ENCODE data around the gene ZBTB43. TPM values are rescaled to one million over a fixed set of nuclear protein-coding genes. Genes with fewer than 3 reads are reported as not detected.

The ZBTB43 gene
- total RNA-seq, 1 donor from 2014 or later, result 21.5 TPM

DNA sequence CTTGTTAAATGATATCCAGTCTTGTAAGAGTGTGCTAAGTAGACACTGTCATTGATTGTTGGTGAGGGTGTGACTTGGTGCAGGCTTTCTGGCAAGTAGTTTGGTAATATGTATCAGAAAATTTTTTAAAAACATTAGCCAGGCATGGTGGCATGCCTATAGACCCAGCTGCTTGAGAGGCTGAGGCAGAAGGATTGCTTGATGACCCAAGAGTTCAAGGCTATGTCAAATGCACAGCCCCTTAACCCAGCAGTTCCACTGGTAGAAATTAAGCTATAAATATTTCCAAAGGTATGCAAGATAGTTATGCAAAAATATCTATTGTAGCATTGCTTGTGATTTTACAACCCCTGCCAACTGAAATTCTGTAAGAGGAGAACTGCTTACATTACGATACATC lies 24.2 kb downstream of the ZBTB43 start:
- Histone ChIP-seq H4K20me1 (ENCODE audit: insufficient read depth, low read length) (peaks cover 53% of the 10 kb centered on the region), H3K79me2 (ENCODE audit: insufficient read depth, low read length) (peaks cover 49% of the 10 kb centered on the region), H3K9ac (ENCODE audit: low read length) (no peak overlapping the region), H3K36me3 (ENCODE audit: insufficient read depth, low read length) (peaks cover 16% of the 10 kb centered on the region), H3K27ac (ENCODE audit: low read depth, low read length) (no peak overlapping the region), H2AFZ (ENCODE audit: low read depth, low read length) (no peak overlapping the region), H3K4me1 (ENCODE audit: insufficient read depth, low read length) (no peaks in the 10 kb centered on the region), H3K27me3 (ENCODE audit: insufficient read depth, low read length) (no peaks in the 10 kb centered on the region), H3K4me3 (ENCODE audit: insufficient read depth, low read depth, low read length) (no peak overlapping the region), H3K4me2 (ENCODE audit: low read length) (no peak overlapping the region), H3K9me3 (ENCODE audit: insufficient read depth, low read depth, low read length) (no peaks in the 10 kb centered on the region)
- Mint-ChIP-seq H3K27me3 (ENCODE audit: low read depth, unreplicated experiment) (no peaks in the 10 kb centered on the region), H3K9me3 (ENCODE audit: unreplicated experiment) (no peaks in the 10 kb centered on the region), H3K36me3 (ENCODE audit: low read depth, unreplicated experiment) (peaks cover 15% of the 10 kb centered on the region), H3K27ac (ENCODE audit: unreplicated experiment) (no peak overlapping the region), H3K4me1 (ENCODE audit: low read depth, unreplicated experiment) (no peaks in the 10 kb centered on the region), H3K4me3 (ENCODE audit: unreplicated experiment) (no peak overlapping the region)
- FAIRE-seq, result no peak
- TF ChIP-seq EZH2 (IDR thresholded peaks at IDR 0.05; ENCODE audit: insufficient read depth, low read length), result no peak
- TF ChIP-seq, protein P1, sequence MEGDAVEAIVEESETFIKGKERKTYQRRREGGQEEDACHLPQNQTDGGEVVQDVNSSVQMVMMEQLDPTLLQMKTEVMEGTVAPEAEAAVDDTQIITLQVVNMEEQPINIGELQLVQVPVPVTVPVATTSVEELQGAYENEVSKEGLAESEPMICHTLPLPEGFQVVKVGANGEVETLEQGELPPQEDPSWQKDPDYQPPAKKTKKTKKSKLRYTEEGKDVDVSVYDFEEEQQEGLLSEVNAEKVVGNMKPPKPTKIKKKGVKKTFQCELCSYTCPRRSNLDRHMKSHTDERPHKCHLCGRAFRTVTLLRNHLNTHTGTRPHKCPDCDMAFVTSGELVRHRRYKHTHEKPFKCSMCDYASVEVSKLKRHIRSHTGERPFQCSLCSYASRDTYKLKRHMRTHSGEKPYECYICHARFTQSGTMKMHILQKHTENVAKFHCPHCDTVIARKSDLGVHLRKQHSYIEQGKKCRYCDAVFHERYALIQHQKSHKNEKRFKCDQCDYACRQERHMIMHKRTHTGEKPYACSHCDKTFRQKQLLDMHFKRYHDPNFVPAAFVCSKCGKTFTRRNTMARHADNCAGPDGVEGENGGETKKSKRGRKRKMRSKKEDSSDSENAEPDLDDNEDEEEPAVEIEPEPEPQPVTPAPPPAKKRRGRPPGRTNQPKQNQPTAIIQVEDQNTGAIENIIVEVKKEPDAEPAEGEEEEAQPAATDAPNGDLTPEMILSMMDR (IDR thresholded peaks at IDR 0.05; ENCODE audit: insufficient read depth, low read depth, low read length), result no peak
- DNase-seq (ENCODE audit: low read depth), result no peak

- no peaks in the 10 kb centered on the region for H3K4me1 ChIP-seq (ENCODE audit: insufficient read depth, low read length)
- no peaks in the 10 kb centered on the region for H3K27me3 ChIP-seq (ENCODE audit: insufficient read depth, low read length)
- TF ChIP-seq, protein P1 (IDR thresholded peaks at IDR 0.05; ENCODE audit: insufficient read depth, low read depth, low read length), result no peak
- no peak for TF ChIP-seq EZH2 (IDR thresholded peaks at IDR 0.05; ENCODE audit: insufficient read depth, low read length)
- no peak overlapping the region for H3K27ac Mint-ChIP-seq (ENCODE audit: unreplicated experiment)
- H3K79me2 ChIP-seq (ENCODE audit: insufficient read depth, low read length), result peaks cover 49% of the 10 kb centered on the region
- no peak for FAIRE-seq
- no peaks in the 10 kb centered on the region for H3K27me3 Mint-ChIP-seq (ENCODE audit: low read depth, unreplicated experiment)
- no peaks in the 10 kb centered on the region for H3K9me3 ChIP-seq (ENCODE audit: insufficient read depth, low read depth, low read length)
- peaks cover 21% of the 10 kb centered on the region for H3K36me3 Mint-ChIP-seq (ENCODE audit: low read depth, unreplicated experiment)
- H3K36me3 ChIP-seq (ENCODE audit: insufficient read depth, low read length), result peaks cover 22% of the 10 kb centered on the region
- H3K4me3 ChIP-seq (ENCODE audit: insufficient read depth, low read depth, low read length), result no peak overlapping the region
- H3K4me2 ChIP-seq (ENCODE audit: low read length), result no peak overlapping the region
- H3K4me3 Mint-ChIP-seq (ENCODE audit: unreplicated experiment), result no peak overlapping the region
- H3K9me3 Mint-ChIP-seq (ENCODE audit: unreplicated experiment), result no peaks in the 10 kb centered on the region
- H3K27ac ChIP-seq (ENCODE audit: low read depth, low read length), result no peak overlapping the region
- no peak overlapping the region for H3K9ac ChIP-seq (ENCODE audit: low read length)
- no peak for DNase-seq (ENCODE audit: low read depth)
- peaks cover 55% of the 10 kb centered on the region for H4K20me1 ChIP-seq (ENCODE audit: insufficient read depth, low read length)
- no peak overlapping the region for H2AFZ ChIP-seq (ENCODE audit: low read depth, low read length)
- H3K4me1 Mint-ChIP-seq (ENCODE audit: low read depth, unreplicated experiment), result no peaks in the 10 kb centered on the region
These were observed 26.0 kb downstream of the ZBTB43 start for GRCh38 chr9:126830827-126831226.

DNA sequence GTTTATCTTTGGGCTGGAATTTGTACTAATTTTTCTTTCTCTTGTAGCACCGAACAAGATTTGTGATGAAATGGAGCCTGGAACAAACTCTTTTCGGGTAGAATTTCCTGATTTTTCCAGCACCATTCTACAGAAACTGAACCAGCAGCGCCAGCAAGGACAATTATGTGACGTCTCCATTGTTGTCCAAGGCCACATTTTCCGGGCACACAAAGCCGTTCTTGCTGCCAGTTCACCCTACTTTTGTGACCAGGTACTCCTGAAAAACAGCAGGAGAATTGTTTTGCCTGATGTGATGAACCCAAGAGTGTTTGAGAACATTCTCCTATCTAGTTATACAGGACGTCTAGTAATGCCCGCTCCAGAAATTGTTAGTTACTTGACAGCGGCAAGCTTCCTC lies 27.6 kb downstream of the ZBTB43 start:
- no peak for DNase-seq (ENCODE audit: low read depth)
- FAIRE-seq, result no peak
- H3K4me1 ChIP-seq (ENCODE audit: insufficient read depth, low read length), result no peaks in the 10 kb centered on the region
- TF ChIP-seq, protein P1 (IDR thresholded peaks at IDR 0.05; ENCODE audit: insufficient read depth, low read depth, low read length), result no peak
- TF ChIP-seq EZH2 (IDR thresholded peaks at IDR 0.05; ENCODE audit: insufficient read depth, low read length), result no peak
- no peak overlapping the region for H3K27ac ChIP-seq (ENCODE audit: low read depth, low read length)
- peaks cover 16% of the 10 kb centered on the region for H3K36me3 Mint-ChIP-seq (ENCODE audit: low read depth, unreplicated experiment)
- peaks cover 19% of the 10 kb centered on the region for H3K36me3 ChIP-seq (ENCODE audit: insufficient read depth, low read length)
- no peak overlapping the region for H3K4me3 Mint-ChIP-seq (ENCODE audit: unreplicated experiment)
- H3K27me3 Mint-ChIP-seq (ENCODE audit: low read depth, unreplicated experiment), result no peaks in the 10 kb centered on the region
- H3K9ac ChIP-seq (ENCODE audit: low read length), result no peak overlapping the region
- no peak overlapping the region for H2AFZ ChIP-seq (ENCODE audit: low read depth, low read length)
- no peaks in the 10 kb centered on the region for H3K9me3 Mint-ChIP-seq (ENCODE audit: unreplicated experiment)
- H3K27me3 ChIP-seq (ENCODE audit: insufficient read depth, low read length), result no peaks in the 10 kb centered on the region
- no peaks in the 10 kb centered on the region for H3K9me3 ChIP-seq (ENCODE audit: insufficient read depth, low read depth, low read length)
- peaks cover 49% of the 10 kb centered on the region for H3K79me2 ChIP-seq (ENCODE audit: insufficient read depth, low read length)
- H4K20me1 ChIP-seq (ENCODE audit: insufficient read depth, low read length), result peaks cover 62% of the 10 kb centered on the region
- H3K4me3 ChIP-seq (ENCODE audit: insufficient read depth, low read depth, low read length), result no peak overlapping the region
- H3K27ac Mint-ChIP-seq (ENCODE audit: unreplicated experiment), result no peak overlapping the region
- H3K4me2 ChIP-seq (ENCODE audit: low read length), result no peak overlapping the region
- no peaks in the 10 kb centered on the region for H3K4me1 Mint-ChIP-seq (ENCODE audit: low read depth, unreplicated experiment)

Measured in astrocyte (in vitro differentiated cells and primary cell).